ENCODE results near the gene ASF1B. TPM values are rescaled to one million over a fixed set of nuclear protein-coding genes. Genes with fewer than 3 reads are reported as not detected.

ASF1B gene
- total RNA-seq, 2 experiments from 2014 or later = 64.6 to 70.4 TPM

GRCh38 chr19:14080887-14081796, 55.2 kb downstream of the ASF1B start:
- CTCF ChIA-PET = interaction anchor here (0.6 to 4.4 kb wide), 11 partner anchors 8 to 333 kb away, joined by 3 to 23 read pairs (median 4); partner anchors contain the start of genes ASF1B, IL27RA and MISP3
- Mint-ChIP-seq H3K4me1 (peaks cover 10% of the 10 kb centered on the region), H3K4me3 (peak overlapping the region; percentile 90), H3K27me3 (no peaks in the 10 kb centered on the region), H3K9me3 (ENCODE audit: low read depth) (no peaks in the 10 kb centered on the region), H3K27ac (peak overlapping the region; percentile 92), H3K36me3 (ENCODE audit: low read depth) (peaks cover 3% of the 10 kb centered on the region)
- ATAC-seq = peak; percentile 95
- intact Hi-C loops (cut with DNase I, micrococcal nuclease) = loop anchor here (1.0 to 2.0 kb wide), 13 partner anchors 9 to 931 kb away; partner anchors contain the start of genes ASF1B (in 2 of the 2), RFX1 (in 2 of the 2), BRME1 (in 1 of the 2) and C19orf53 (in 1 of the 2)
- POLR2A ChIA-PET = interaction anchor here (0.6 to 1.4 kb wide), 4 partner anchors 55 to 263 kb away, joined by 3 read pairs; partner anchors contain the start of gene ASF1B
- DNase-seq = peak; percentile 99

- intact Hi-C loops (cut with DNase I, micrococcal nuclease) = loop anchor here (10.0 kb wide), 2 partner anchors 304 to 484 kb away; partner anchors contain the start of gene C19orf53 (in 1 of the 2)
- POLR2A ChIA-PET = no interaction called here
Measured at GRCh38 chr19:14078411-14078810, 58.0 kb downstream of the ASF1B start.

DNA sequence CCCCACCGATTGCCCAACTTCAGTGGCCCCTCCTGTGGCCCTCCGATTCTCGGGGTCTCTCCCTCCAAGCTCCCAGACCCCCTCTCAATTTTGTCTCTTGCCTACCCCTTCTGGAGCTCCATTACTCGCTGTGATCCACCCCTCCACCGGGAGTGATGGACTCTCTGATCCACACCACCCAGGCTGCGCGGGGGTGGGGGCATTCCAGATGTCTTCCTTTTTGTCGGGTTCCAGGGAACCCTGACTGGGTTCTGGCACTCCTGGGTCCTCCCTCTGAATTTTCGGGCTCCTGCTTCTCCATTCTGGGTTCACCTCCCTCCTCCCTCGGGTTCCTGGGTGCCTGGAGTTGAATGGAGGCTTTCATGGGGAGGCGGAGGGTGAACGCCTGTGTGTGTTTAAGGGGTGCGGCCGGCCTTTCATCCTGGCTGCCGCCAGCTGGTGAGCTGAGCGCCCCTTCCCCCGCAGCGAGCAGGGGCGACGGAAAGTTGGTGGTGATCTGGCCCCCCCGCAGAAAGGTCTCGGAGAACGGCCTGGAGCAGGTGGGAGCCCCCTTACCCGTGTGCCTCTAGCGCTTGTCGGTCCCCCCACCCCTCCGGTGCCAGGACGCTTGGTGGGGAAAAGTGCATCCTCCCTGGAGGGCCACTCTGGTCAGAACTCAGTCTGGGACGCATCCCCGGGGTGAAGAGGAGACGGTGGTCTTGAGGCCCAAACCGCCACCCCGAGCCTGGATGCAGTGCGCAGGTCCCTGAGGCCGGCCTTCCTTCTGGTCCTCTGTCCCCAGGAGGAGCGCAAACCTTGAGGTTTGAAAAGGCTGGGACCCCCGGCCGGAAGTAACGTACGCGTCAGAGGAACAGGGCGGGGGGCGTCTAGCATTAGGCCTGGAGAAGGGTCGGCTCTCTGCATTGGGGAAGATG, 62.2 kb downstream of the ASF1B start:
- H3K27me3 Mint-ChIP-seq = peaks cover 2% of the 10 kb centered on the region
- peaks cover 21% of the 10 kb centered on the region for H3K4me1 Mint-ChIP-seq
- H3K9me3 Mint-ChIP-seq (ENCODE audit: low read depth) = no peaks in the 10 kb centered on the region
- DNase-seq (peak; percentile 67), ATAC-seq (peak; percentile 6)
- peak overlapping the region; percentile 80 for H3K27ac Mint-ChIP-seq
- H3K4me3 Mint-ChIP-seq = peak overlapping the region; percentile 87
- no peaks in the 10 kb centered on the region for H3K36me3 Mint-ChIP-seq (ENCODE audit: low read depth)
- ChIA-PET POLR2A (no interaction called here), CTCF (interaction anchor here (0.6 to 6.6 kb wide), 18 partner anchors 10 to 344 kb away, joined by 3 to 49 read pairs (median 4); partner anchors contain the start of genes ASF1B, C19orf67 and PALM3)
- intact Hi-C loops (cut with DNase I, micrococcal nuclease) = loop anchor here (1.0 to 10.0 kb wide), 12 partner anchors 17 to 479 kb away; partner anchors contain the start of genes ASF1B (in 1 of the 2), C19orf53 (in 1 of the 2), DCAF15 (in 1 of the 2) and IL27RA (in 1 of the 2)

More at GRCh38 chr19:14078411-14078810, 58.0 kb downstream of the ASF1B start:
- CTCF ChIA-PET = interaction anchor here (0.6 to 2.2 kb wide), 8 partner anchors 18 to 411 kb away, joined by 3 to 8 read pairs (median 4); no protein-coding TSS in a partner anchor
- Mint-ChIP-seq H3K27me3 (no peaks in the 10 kb centered on the region), H3K4me1 (peaks cover 24% of the 10 kb centered on the region), H3K27ac (no peak overlapping the region), H3K4me3 (no peak overlapping the region), H3K36me3 (ENCODE audit: low read depth) (no peaks in the 10 kb centered on the region), H3K9me3 (ENCODE audit: low read depth) (no peaks in the 10 kb centered on the region)
- DNase-seq (no peak), ATAC-seq (no peak)

- CTCF ChIA-PET = interaction anchor here (0.6 to 6.6 kb wide), 26 partner anchors 10 to 343 kb away, joined by 3 to 49 read pairs (median 4); partner anchors contain the start of genes ASF1B, C19orf67 and PALM3
- intact Hi-C loops (cut with DNase I, micrococcal nuclease) = loop anchor here (1.0 to 10.0 kb wide), 10 partner anchors 18 to 479 kb away; partner anchors contain the start of genes ASF1B (in 1 of the 2), C19orf53 (in 1 of the 2), DCAF15 (in 1 of the 2) and IL27RA (in 1 of the 2)
- H3K4me3 Mint-ChIP-seq = peak overlapping the region; percentile 87
- ATAC-seq = peak; percentile 74
- no peaks in the 10 kb centered on the region for H3K36me3 Mint-ChIP-seq (ENCODE audit: low read depth)
- H3K27ac Mint-ChIP-seq = peak overlapping the region; percentile 80
- peaks cover 21% of the 10 kb centered on the region for H3K4me1 Mint-ChIP-seq
- H3K27me3 Mint-ChIP-seq = peaks cover 2% of the 10 kb centered on the region
- POLR2A ChIA-PET = no interaction called here
- no peaks in the 10 kb centered on the region for H3K9me3 Mint-ChIP-seq (ENCODE audit: low read depth)
- DNase-seq = peak; percentile 87
Measured at GRCh38 chr19:14073261-14073924, 63.0 kb downstream of the ASF1B start.

DNA sequence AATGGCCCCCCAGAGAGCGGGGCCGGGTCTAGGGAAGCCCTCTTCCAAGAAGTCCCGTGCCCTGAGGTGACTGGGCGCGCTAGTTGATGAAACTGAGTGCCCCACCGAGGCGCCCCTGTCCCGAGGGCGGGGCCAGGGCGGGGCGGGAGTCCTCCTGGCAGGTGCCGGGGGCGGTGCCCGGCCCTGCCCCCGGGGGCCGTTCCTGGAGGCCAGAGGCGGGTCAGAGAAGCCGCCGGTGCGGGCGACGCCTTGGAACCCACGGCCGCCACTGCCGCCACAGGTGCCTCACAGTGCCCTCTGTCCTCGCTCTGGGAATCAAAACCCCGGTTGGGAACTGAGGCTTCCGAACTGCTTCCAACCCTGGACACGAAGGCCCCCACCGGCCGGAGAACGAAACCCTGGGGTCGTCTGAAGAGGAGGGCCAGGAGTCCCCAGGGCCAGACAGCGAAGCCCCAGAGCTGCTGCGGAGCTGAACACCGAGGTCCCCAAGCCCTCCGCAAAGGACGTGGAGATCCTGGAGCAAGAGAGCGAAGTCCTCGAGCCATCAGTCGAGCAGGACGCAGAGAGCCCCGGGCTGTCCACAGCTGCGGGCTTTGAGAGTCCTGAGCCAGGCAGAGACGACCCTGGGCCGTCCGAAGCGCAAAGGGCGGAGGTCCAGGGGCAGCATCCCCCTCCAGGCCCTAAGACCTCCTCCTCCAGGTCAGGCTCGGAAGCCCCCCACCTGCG, 63.7 kb downstream of the ASF1B start, which contains the start of gene MISP3:
MISP3 (plus strand) TSS at position 252 of the 726 bp plus-strand sequence. CDS start 524 bp downstream, outside the sequence.
- ChIA-PET CTCF (interaction anchor here (0.6 to 6.6 kb wide), 25 partner anchors 10 to 1107 kb away, joined by 3 to 49 read pairs (median 4); partner anchors contain the start of genes ASF1B, C19orf67 and PALM3), POLR2A (interaction anchor here (0.6 kb wide), 2 partner anchors 12 to 312 kb away, joined by 3 read pairs; no protein-coding TSS in a partner anchor)
- Mint-ChIP-seq H3K4me3 (peak within 1 kb of the TSS; percentile 87), H3K27me3 (peaks cover 2% of the 10 kb centered on the region), H3K36me3 (ENCODE audit: low read depth) (no peaks in the 10 kb centered on the region), H3K4me1 (peaks cover 21% of the 10 kb centered on the region), H3K27ac (peak within 1 kb of the TSS; percentile 37), H3K9me3 (ENCODE audit: low read depth) (no peaks in the 10 kb centered on the region)
- DNase-seq (peak; percentile 64), ATAC-seq (peak; percentile 6)
- intact Hi-C loops (cut with DNase I, micrococcal nuclease) = loop anchor here (1.0 to 10.0 kb wide), 10 partner anchors 19 to 478 kb away; partner anchors contain the start of genes ASF1B (in 1 of the 2), C19orf53 (in 1 of the 2), DCAF15 (in 1 of the 2) and IL27RA (in 1 of the 2)

- POLR2A ChIA-PET = interaction anchor here (0.6 kb wide), 1 partner anchor 13 kb away, joined by 3 read pairs; no protein-coding TSS in a partner anchor
- DNase-seq = no peak
- no peaks in the 10 kb centered on the region for H3K9me3 Mint-ChIP-seq (ENCODE audit: low read depth)
- CTCF ChIA-PET = interaction anchor here (0.7 to 6.6 kb wide), 11 partner anchors 10 to 364 kb away, joined by 3 to 49 read pairs (median 3); partner anchors contain the start of gene PALM3
- H3K27ac Mint-ChIP-seq = no peak overlapping the region
- intact Hi-C loops (cut with DNase I, micrococcal nuclease) = loop anchor here (5.0 to 10.0 kb wide), 3 partner anchors 38 to 476 kb away; partner anchors contain the start of genes C19orf53 (in 1 of the 2) and IL27RA (in 1 of the 2)
- ATAC-seq = no peak
- no peaks in the 10 kb centered on the region for H3K36me3 Mint-ChIP-seq (ENCODE audit: low read depth)
- H3K27me3 Mint-ChIP-seq = peaks cover 2% of the 10 kb centered on the region
- no peak overlapping the region for H3K4me3 Mint-ChIP-seq
- peaks cover 21% of the 10 kb centered on the region for H3K4me1 Mint-ChIP-seq
Measured at GRCh38 chr19:14070268-14071050, 65.9 kb downstream of the ASF1B start.

Other genes starting within 250 kb of the ASF1B start
- gene BRME1, start 230.5 kb downstream of the ASF1B start, total RNA-seq = 1 to 10 TPM; 5.3 to 5.5 TPM
- gene CC2D1A, start 230.4 kb downstream of the ASF1B start, total RNA-seq = 10 to 100 TPM; 30.2 to 34.3 TPM
- under 1 TPM; 0.25 to 0.46 TPM for gene PODNL1, start 198.2 kb downstream of the ASF1B start, total RNA-seq
- 10 to 100 TPM; 55.8 to 61.6 TPM for gene DCAF15, start 184.1 kb downstream of the ASF1B start, total RNA-seq
- 10 to 100 TPM; 14.2 to 15.3 TPM for gene RFX1, start 130.3 kb downstream of the ASF1B start, total RNA-seq
- gene RLN3, start 108.4 kb downstream of the ASF1B start, total RNA-seq = not detected
- 10 to 100 TPM; 49.8 to 52.0 TPM for gene IL27RA, start 104.8 kb downstream of the ASF1B start, total RNA-seq
- under 1 TPM in 1 of 2 experiments, not detected in 1; 0.16 TPM for gene PALM3, start 74.5 kb downstream of the ASF1B start, total RNA-seq
- gene MISP3, start 63.8 kb downstream of the ASF1B start, total RNA-seq = 1 to 10 TPM; 1.1 to 1.6 TPM
- gene C19orf67, start 50.8 kb downstream of the ASF1B start, total RNA-seq = under 1 TPM; 0.21 to 0.39 TPM
- 10 to 100 TPM; 72.9 to 73.8 TPM for gene SAMD1, start 45.8 kb downstream of the ASF1B start, total RNA-seq
- gene PRKACA, start 18.8 kb downstream of the ASF1B start, total RNA-seq = 10 to 100 TPM; 58.1 to 68.7 TPM
- 10 to 100 TPM; 20.8 to 23.5 TPM for gene ADGRL1, start 69.6 kb upstream of the ASF1B start, total RNA-seq
- 100 to 1,000 TPM; 207 to 232 TPM for gene ADGRE5, start 244.9 kb upstream of the ASF1B start, total RNA-seq

Measured in activated CD4-positive, alpha-beta T cell treated with anti-CD3 and anti-CD28 coated beads for 36 hours (primary cell).